DOHH2 (cell line): ENCODE data around the gene PLCB4.

Experiments used
- CTCF ChIP-seq: fragments of 200-600 bp; sonication (generic); IDR thresholded peaks from one replicate; pipeline ENCODE4 v1.5.1; 2014; ENCODE audit warnings: antibody characterized with exemption, mild to moderate bottlenecking, low read depth, low read length; ENCODE audit not compliant: poor library complexity, severe bottlenecking
- EZH2phosphoT487 ChIP-seq: fragments of 200-600 bp; sonication (generic); IDR thresholded peaks from 2 replicates; pipeline ENCODE4 v1.6.1; 2017; ENCODE audit warnings: borderline replicate concordance, mild to moderate bottlenecking, antibody characterized with exemption, low read length, moderate library complexity, mixed read lengths

DNA sequence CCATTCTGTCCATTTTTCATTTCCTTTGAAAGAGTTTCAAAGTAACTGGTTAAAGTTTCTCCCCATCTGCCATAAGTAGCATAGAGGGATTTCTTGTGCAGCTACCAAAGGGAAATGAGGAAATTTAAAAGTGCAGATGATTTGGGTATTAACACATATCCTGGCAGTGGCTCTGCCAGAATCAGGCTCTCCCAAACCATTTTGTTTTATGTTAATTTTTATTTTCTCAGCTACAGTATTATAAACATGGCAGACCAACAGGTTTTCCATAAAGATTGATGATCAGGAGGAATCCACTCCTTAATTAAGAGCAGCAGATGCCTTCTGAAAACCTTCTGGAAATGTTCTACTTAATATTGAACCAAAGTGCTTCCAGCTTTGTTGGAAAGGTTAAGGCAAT is 13.9 kb downstream of the PLCB4 start:
- TF ChIP-seq CTCF (no peak), EZH2phosphoT487 (no peak)
